Nephron progenitor cell (in vitro differentiated cells): ENCODE data around the gene MCF2L.

Experiments used
- DNase-seq: peaks from one replicate; pipeline ENCODE4 v3.0.0; 2021
- H3K27ac Mint-ChIP-seq: 2 replicates; pipeline ENCODE4 v1.8.0; 2021; ENCODE audit warnings: mild to moderate bottlenecking, moderate library complexity, mixed read lengths
- H3K27me3 Mint-ChIP-seq: 2 replicates; pipeline ENCODE4 v1.8.0; 2021; ENCODE audit warnings: mild to moderate bottlenecking, low read depth, mixed read lengths; ENCODE audit not compliant: poor library complexity
- H3K36me3 Mint-ChIP-seq: 2 replicates; pipeline ENCODE4 v1.8.0; 2021; ENCODE audit warnings: low read depth, mixed read lengths
- H3K4me1 Mint-ChIP-seq: 2 replicates; pipeline ENCODE4 v1.8.0; 2021; ENCODE audit warnings: mixed read lengths
- H3K4me3 Mint-ChIP-seq: 2 replicates; pipeline ENCODE4 v1.8.0; 2021; ENCODE audit warnings: mild to moderate bottlenecking, moderate library complexity, mixed read lengths
- H3K9me3 Mint-ChIP-seq: 2 replicates; pipeline ENCODE4 v1.8.0; 2021; ENCODE audit warnings: mild to moderate bottlenecking, moderate library complexity, mixed read lengths
- TF ChIP-seq, protein P1 (sequence below): fragments of 200-600 bp; sonication (generic); IDR thresholded peaks from 2 replicates; pipeline ENCODE4 v1.5.0; 2021; ENCODE audit warnings: antibody characterized with exemption

MCF2L gene

DNA sequence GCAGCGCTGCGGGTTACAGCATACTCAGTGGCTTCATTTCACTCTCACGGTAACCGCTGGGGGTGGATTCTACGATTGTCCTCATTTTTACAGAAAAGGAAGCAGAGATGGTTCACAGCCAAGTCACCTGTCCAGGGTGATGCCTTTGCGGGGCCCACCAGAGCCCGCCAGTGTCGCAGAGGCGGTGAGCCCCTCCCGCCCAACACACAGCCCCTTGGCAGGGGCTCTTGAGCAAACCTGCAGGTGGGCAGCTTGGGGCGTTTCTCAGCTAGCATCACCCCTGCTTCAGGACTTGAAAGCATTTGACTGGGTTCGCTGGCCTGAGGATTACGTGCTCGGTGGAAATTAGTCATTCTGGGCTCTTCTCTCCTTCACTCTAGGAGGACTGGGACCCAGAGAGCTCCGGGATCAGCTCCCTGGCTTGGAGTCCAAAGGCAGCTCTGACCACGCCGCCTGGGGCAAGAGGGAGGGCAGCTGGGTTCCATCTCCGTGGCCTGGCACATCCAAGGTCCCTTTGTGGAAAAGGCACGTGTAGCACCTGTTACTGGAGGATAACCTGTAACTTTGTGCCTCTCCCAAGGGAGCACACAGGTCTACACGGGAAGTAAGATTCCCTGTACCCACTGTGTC, 74.1 kb downstream of the MCF2L start:
- Mint-ChIP-seq H3K36me3 (peaks cover 12% of the 10 kb centered on the region), H3K27me3 (peaks cover 32% of the 10 kb centered on the region), H3K27ac (no peak overlapping the region), H3K4me1 (peaks cover 12% of the 10 kb centered on the region), H3K9me3 (peaks cover 4% of the 10 kb centered on the region), H3K4me3 (no peak overlapping the region)
- TF ChIP-seq, protein P1, sequence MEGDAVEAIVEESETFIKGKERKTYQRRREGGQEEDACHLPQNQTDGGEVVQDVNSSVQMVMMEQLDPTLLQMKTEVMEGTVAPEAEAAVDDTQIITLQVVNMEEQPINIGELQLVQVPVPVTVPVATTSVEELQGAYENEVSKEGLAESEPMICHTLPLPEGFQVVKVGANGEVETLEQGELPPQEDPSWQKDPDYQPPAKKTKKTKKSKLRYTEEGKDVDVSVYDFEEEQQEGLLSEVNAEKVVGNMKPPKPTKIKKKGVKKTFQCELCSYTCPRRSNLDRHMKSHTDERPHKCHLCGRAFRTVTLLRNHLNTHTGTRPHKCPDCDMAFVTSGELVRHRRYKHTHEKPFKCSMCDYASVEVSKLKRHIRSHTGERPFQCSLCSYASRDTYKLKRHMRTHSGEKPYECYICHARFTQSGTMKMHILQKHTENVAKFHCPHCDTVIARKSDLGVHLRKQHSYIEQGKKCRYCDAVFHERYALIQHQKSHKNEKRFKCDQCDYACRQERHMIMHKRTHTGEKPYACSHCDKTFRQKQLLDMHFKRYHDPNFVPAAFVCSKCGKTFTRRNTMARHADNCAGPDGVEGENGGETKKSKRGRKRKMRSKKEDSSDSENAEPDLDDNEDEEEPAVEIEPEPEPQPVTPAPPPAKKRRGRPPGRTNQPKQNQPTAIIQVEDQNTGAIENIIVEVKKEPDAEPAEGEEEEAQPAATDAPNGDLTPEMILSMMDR: no peak
- no peak for DNase-seq

DNA sequence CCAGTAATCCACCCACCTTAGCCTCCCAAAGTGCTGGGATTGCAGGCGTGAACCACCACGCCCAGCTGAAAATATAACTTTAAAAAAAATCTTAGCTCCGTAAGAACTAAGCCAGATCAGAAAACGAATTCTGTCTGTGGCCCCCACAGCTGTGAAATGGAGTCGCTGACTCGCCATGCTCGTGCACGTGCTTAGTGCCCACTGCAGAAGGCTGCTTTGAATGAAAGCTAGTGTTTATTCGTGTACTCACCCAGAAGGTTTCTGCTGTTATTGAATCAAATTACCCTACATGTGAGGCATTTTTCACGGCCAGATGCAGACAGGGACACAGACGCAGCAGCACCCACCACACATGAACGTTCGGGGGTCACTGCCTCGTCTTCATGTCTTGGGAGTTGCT, 74.9 kb downstream of the MCF2L start:
- Mint-ChIP-seq H3K4me1 (peaks cover 12% of the 10 kb centered on the region), H3K27me3 (peaks cover 38% of the 10 kb centered on the region), H3K36me3 (peaks cover 12% of the 10 kb centered on the region), H3K27ac (no peak overlapping the region), H3K9me3 (peaks cover 3% of the 10 kb centered on the region), H3K4me3 (no peak overlapping the region)
- TF ChIP-seq, protein P1: no peak
- DNase-seq: no peak

DNA sequence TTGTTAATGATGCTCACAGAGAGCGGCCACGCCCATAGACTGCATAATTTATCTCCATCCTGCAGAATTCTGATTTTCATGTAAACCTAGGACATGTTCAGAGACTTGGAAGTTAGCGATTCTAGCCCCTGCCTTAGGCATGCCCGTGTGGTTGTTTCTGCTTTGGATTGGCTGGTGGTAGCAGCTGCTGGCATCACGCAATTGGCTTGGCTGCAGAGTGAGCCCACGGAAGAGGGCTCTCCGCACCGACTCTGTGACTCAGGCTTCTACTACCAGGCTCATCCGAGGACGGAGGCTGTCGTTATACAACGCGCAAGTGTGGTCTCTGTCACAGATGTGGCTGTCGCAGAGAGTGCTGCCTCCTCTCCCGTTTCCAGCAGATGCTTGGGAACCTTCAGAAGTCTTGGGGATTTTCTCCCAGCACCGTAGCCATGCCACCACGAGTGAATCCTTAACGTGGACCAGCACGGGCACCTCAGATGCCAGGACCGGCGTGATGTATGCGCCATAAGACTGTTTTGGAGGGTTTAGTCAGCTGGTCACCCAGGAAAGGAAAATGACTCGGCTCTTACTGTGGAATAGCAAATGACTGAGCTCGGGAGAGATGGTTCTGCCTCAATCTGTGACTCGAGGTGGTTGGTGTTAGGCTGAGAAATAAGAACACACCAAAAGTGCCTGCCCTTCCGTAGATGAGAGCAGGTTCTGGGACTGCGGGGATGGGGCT, 75.5 kb downstream of the MCF2L start:
- peaks cover 12% of the 10 kb centered on the region for H3K36me3 Mint-ChIP-seq
- no peak for DNase-seq
- H3K4me3 Mint-ChIP-seq: no peak overlapping the region
- H3K9me3 Mint-ChIP-seq: no peaks in the 10 kb centered on the region
- peaks cover 12% of the 10 kb centered on the region for H3K4me1 Mint-ChIP-seq
- no peak overlapping the region for H3K27ac Mint-ChIP-seq
- TF ChIP-seq, protein P1: no peak
- H3K27me3 Mint-ChIP-seq: peaks cover 41% of the 10 kb centered on the region

DNA sequence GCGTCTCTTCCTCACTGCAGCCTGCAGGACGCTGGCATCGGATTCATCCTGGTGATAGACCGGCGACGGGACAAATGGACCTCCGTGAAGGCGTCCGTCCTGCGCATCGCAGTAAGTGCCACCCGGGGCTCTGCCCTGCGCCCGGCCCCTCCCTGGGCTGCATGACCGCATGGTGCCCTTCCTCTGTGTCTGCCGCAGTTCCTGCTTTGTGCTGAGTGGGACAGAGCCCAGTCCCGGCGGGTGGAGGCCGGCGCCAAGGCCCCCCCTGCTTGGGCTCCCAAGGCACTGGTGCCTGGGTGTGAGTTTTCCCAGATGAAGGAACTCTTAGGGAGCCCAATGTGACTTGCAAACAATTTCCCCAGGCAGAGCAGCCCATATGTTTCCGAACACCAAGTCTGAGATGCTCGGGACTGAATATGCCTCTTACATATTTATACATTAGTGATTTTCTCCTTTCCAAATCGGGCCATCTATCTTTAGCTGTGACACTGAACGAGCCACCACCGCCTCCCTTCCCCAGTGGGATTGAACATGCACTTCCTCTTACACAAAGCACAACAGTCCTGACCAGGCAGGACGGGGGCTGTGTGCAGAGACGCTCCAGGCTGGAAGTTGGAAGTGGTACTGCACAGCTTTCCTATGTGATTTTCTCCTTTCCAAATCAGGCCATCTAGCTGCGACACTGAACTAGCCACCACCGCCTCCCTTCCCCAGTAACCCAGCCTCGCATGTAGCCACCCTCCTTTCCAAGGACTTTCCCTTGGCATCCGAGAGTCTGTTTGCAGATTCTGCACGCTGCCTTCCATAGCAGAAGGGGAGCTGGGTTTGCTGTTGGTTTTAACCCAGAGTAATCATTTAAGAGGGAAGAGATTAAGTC, 76.5 kb downstream of the MCF2L start:
- TF ChIP-seq, protein P1: no peak
- H3K4me1 Mint-ChIP-seq: peaks cover 19% of the 10 kb centered on the region
- no peak overlapping the region for H3K4me3 Mint-ChIP-seq
- H3K27ac Mint-ChIP-seq: no peak overlapping the region
- H3K9me3 Mint-ChIP-seq: no peaks in the 10 kb centered on the region
- H3K36me3 Mint-ChIP-seq: peaks cover 12% of the 10 kb centered on the region
- no peak for DNase-seq
- H3K27me3 Mint-ChIP-seq: peaks cover 49% of the 10 kb centered on the region

DNA sequence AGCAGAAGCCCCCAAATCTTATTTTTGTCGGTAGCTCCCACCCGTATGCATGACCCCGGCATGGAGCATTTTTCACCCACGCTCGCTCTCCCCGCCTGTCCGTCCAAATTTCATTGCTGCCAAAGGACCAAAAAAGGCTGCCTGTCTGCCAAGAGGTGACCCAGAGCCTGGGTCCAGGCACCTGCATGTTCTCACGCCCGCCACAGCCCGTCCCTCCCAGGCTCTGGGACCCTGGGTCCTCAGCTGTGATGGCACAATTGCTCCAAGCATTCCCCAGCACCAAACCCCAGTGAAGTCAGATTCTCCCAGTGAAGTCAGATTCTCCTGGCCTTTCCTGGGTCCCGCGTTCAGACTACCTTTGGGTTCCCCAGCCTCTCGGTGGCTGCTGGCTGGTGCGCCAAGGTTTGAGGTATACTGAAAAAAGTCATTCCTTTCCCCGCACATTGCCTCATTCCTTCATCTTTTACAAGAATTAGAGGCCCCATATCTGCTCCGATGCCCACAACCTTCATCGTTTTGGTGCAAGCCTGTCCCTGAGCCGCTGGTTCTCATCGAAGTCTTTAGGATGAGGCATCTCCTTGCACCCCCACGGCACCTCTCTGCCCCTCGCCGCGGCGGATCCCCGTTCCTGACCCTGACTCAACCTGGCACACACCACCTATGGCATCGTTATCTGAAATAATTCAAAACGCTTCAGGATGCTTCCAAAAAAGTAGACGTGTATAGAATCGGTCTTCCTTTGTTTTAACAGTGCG, 77.3 kb downstream of the MCF2L start:
- H3K36me3 Mint-ChIP-seq: peaks cover 12% of the 10 kb centered on the region
- no peak overlapping the region for H3K27ac Mint-ChIP-seq
- no peaks in the 10 kb centered on the region for H3K9me3 Mint-ChIP-seq
- TF ChIP-seq, protein P1: no peak
- no peak overlapping the region for H3K4me3 Mint-ChIP-seq
- DNase-seq: no peak
- H3K27me3 Mint-ChIP-seq: peaks cover 56% of the 10 kb centered on the region
- peaks cover 25% of the 10 kb centered on the region for H3K4me1 Mint-ChIP-seq
